Neural cell (in vitro differentiated cells): ENCODE measurements around the gene POLR2H. TPM values are rescaled to one million over a fixed set of nuclear protein-coding genes. Genes with fewer than 3 reads are reported as not detected.

Source experiments
- H2AFZ ChIP-seq: fragments of 200-600, 300-800 bp; sonication (generic), shearing (Covaris generic); 2 replicates; pipeline ENCODE4 v1.6.0; 2014; ENCODE audit warnings: low read depth, mild to moderate bottlenecking, antibody characterized with exemption, low read length, moderate library complexity
- H3F3A ChIP-seq: fragments of 200-600 bp; shearing (Covaris generic); 2 replicates; pipeline ENCODE4 v1.6.1; 2016; ENCODE audit warnings: mild to moderate bottlenecking, moderate library complexity, mixed read lengths, antibody characterized with exemption, low read length; ENCODE audit not compliant: insufficient read depth, poor library complexity, severe bottlenecking
- H3K27ac ChIP-seq: fragments of 200-600, 300-800 bp; sonication (generic), shearing (Covaris generic); 2 replicates; pipeline ENCODE4 v1.5.1; 2014; ENCODE audit warnings: mild to moderate bottlenecking, low read length, moderate library complexity
- H3K27me3 ChIP-seq: fragments of 300-800, 200-600 bp; sonication (generic), shearing (Covaris generic); 2 replicates; pipeline ENCODE4 v1.6.0; 2014; ENCODE audit warnings: mild to moderate bottlenecking, low read depth, low read length, moderate library complexity; ENCODE audit not compliant: insufficient read depth
- H3K36me3 ChIP-seq: fragments of 300-800, 200-600 bp; sonication (generic), shearing (Covaris generic); 2 replicates; pipeline ENCODE4 v1.5.1; 2014; ENCODE audit warnings: mild to moderate bottlenecking, antibody characterized with exemption, low read length, moderate library complexity; ENCODE audit not compliant: insufficient read depth
- H3K4me2 ChIP-seq: fragments of 300-800, 200-600 bp; sonication (generic), shearing (Covaris generic); 2 replicates; pipeline ENCODE4 v1.6.0; 2014; ENCODE audit warnings: mild to moderate bottlenecking, low read length
- H3K4me3 ChIP-seq: fragments of 300-800, 200-600 bp; sonication (generic), shearing (Covaris generic); 2 replicates; pipeline ENCODE4 v1.5.1; 2014; ENCODE audit warnings: mild to moderate bottlenecking, low read length, moderate library complexity
- H3K79me2 ChIP-seq: fragments of 200-600 bp; shearing (Covaris generic); replicated peaks from 2 replicates; pipeline ENCODE4 v1.6.0; 2014; ENCODE audit warnings: mild to moderate bottlenecking, low read length, moderate library complexity; ENCODE audit not compliant: insufficient read depth
- H3K9ac ChIP-seq: fragments of 300-800, 200-600 bp; sonication (generic), shearing (Covaris generic); 2 replicates; pipeline ENCODE4 v1.6.1; 2016; ENCODE audit warnings: mild to moderate bottlenecking, low read length, mixed read lengths
- H3K9me2 ChIP-seq: fragments of 200-600 bp; shearing (Covaris generic); 2 replicates; pipeline ENCODE4 v1.6.1; 2016; ENCODE audit warnings: mild to moderate bottlenecking, low read length, mixed read lengths; ENCODE audit not compliant: insufficient read depth
- H3K9me3 ChIP-seq: fragments of 200-600, 300-800 bp; sonication (generic), shearing (Covaris generic); 2 replicates; pipeline ENCODE4 v1.6.1; 2016; ENCODE audit warnings: mild to moderate bottlenecking, mixed run types, low read length, moderate library complexity, mixed read lengths
- H4K20me1 ChIP-seq: fragments of 200-600 bp; shearing (Covaris generic); 2 replicates; pipeline ENCODE4 v1.6.1; 2016; ENCODE audit warnings: mild to moderate bottlenecking, mixed run types; ENCODE audit not compliant: insufficient read depth
- EP300 ChIP-seq: fragments of 450-650 bp; conservative IDR thresholded peaks from 2 replicates; pipeline ENCODE4 v1.6.1; 2014; ENCODE audit warnings: antibody characterized with exemption, mild to moderate bottlenecking, moderate library complexity; ENCODE audit not compliant: poor library complexity, severe bottlenecking
- EZH2 ChIP-seq: fragments of 200-600, 300-800 bp; shearing (Covaris generic), sonication (generic); IDR thresholded peaks from 2 replicates; pipeline ENCODE4 v1.6.1; 2014; ENCODE audit warnings: antibody characterized with exemption, low read length, borderline replicate concordance, mild to moderate bottlenecking; ENCODE audit not compliant: insufficient read depth, poor library complexity, severe bottlenecking
- MXI1 ChIP-seq: fragments of 450-650 bp; conservative IDR thresholded peaks from 2 replicates; pipeline ENCODE4 v1.6.1; 2014; ENCODE audit warnings: antibody characterized with exemption, mild to moderate bottlenecking; ENCODE audit not compliant: poor library complexity, severe bottlenecking
- POLR2AphosphoS5 ChIP-seq: IDR thresholded peaks from 2 replicates; pipeline ENCODE4 v1.6.1; 2012
- RAD21 ChIP-seq: fragments of 450-650 bp; conservative IDR thresholded peaks from 2 replicates; pipeline ENCODE4 v1.6.1; 2014; ENCODE audit warnings: antibody characterized with exemption, mild to moderate bottlenecking, moderate library complexity
- SMC3 ChIP-seq: fragments of 450-650 bp; conservative IDR thresholded peaks from 2 replicates; pipeline ENCODE4 v1.6.1; 2014; ENCODE audit warnings: antibody characterized with exemption, mild to moderate bottlenecking, moderate library complexity; ENCODE audit not compliant: poor library complexity
- TAF1 ChIP-seq: IDR thresholded peaks from 2 replicates; pipeline ENCODE4 v1.6.1; 2012; ENCODE audit warnings: low read depth
- polyA plus RNA-seq: library from polyadenylated mRNA; depleted of rRNA; stranded (reverse); fragments of >200 nt; gene quantifications from 2 replicates; pipeline ENCODE4 v1.2.3, GENCODE V29; 2014
- TF ChIP-seq, protein P1 (sequence below): IDR thresholded peaks from 2 replicates; pipeline ENCODE4 v1.6.1; 2012; ENCODE audit warnings: borderline replicate concordance
- TF ChIP-seq, protein P2 (sequence below): fragments of 450-650 bp; IDR thresholded peaks from 2 replicates; pipeline ENCODE4 v1.5.1; 2014; ENCODE audit warnings: antibody characterized with exemption, mild to moderate bottlenecking, moderate library complexity; ENCODE audit not compliant: poor library complexity, severe bottlenecking

POLR2H gene
- polyA plus RNA-seq, 1 donor from 2014 or later, result 185 TPM

- Histone ChIP-seq H3K4me2 (no peak overlapping the region), H3K79me2 (peaks cover 21% of the 10 kb centered on the region), H3K4me3 (no peak overlapping the region), H3K36me3 (peaks cover 4% of the 10 kb centered on the region), H4K20me1 (no peaks in the 10 kb centered on the region), H3K27me3 (no peaks in the 10 kb centered on the region), H3K9me2 (no peaks in the 10 kb centered on the region), H3K9ac (no peak overlapping the region), H3K27ac (no peak overlapping the region), H3F3A (no peaks in the 10 kb centered on the region), H3K9me3 (no peaks in the 10 kb centered on the region), H2AFZ (no peak overlapping the region)
- TF ChIP-seq EZH2, result no peak
- no peak for TF ChIP-seq TAF1
- TF ChIP-seq, protein P1, sequence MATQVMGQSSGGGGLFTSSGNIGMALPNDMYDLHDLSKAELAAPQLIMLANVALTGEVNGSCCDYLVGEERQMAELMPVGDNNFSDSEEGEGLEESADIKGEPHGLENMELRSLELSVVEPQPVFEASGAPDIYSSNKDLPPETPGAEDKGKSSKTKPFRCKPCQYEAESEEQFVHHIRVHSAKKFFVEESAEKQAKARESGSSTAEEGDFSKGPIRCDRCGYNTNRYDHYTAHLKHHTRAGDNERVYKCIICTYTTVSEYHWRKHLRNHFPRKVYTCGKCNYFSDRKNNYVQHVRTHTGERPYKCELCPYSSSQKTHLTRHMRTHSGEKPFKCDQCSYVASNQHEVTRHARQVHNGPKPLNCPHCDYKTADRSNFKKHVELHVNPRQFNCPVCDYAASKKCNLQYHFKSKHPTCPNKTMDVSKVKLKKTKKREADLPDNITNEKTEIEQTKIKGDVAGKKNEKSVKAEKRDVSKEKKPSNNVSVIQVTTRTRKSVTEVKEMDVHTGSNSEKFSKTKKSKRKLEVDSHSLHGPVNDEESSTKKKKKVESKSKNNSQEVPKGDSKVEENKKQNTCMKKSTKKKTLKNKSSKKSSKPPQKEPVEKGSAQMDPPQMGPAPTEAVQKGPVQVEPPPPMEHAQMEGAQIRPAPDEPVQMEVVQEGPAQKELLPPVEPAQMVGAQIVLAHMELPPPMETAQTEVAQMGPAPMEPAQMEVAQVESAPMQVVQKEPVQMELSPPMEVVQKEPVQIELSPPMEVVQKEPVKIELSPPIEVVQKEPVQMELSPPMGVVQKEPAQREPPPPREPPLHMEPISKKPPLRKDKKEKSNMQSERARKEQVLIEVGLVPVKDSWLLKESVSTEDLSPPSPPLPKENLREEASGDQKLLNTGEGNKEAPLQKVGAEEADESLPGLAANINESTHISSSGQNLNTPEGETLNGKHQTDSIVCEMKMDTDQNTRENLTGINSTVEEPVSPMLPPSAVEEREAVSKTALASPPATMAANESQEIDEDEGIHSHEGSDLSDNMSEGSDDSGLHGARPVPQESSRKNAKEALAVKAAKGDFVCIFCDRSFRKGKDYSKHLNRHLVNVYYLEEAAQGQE, result no peak
- no peak for TF ChIP-seq MXI1
- no peak for TF ChIP-seq RAD21
- no peak for TF ChIP-seq POLR2AphosphoS5
- TF ChIP-seq, protein P2, sequence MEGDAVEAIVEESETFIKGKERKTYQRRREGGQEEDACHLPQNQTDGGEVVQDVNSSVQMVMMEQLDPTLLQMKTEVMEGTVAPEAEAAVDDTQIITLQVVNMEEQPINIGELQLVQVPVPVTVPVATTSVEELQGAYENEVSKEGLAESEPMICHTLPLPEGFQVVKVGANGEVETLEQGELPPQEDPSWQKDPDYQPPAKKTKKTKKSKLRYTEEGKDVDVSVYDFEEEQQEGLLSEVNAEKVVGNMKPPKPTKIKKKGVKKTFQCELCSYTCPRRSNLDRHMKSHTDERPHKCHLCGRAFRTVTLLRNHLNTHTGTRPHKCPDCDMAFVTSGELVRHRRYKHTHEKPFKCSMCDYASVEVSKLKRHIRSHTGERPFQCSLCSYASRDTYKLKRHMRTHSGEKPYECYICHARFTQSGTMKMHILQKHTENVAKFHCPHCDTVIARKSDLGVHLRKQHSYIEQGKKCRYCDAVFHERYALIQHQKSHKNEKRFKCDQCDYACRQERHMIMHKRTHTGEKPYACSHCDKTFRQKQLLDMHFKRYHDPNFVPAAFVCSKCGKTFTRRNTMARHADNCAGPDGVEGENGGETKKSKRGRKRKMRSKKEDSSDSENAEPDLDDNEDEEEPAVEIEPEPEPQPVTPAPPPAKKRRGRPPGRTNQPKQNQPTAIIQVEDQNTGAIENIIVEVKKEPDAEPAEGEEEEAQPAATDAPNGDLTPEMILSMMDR, result no peak
- no peak for TF ChIP-seq EP300
- no peak for TF ChIP-seq SMC3
These were observed 39.8 kb upstream of the POLR2H start for GRCh38 chr3:184321666-184322065.

DNA sequence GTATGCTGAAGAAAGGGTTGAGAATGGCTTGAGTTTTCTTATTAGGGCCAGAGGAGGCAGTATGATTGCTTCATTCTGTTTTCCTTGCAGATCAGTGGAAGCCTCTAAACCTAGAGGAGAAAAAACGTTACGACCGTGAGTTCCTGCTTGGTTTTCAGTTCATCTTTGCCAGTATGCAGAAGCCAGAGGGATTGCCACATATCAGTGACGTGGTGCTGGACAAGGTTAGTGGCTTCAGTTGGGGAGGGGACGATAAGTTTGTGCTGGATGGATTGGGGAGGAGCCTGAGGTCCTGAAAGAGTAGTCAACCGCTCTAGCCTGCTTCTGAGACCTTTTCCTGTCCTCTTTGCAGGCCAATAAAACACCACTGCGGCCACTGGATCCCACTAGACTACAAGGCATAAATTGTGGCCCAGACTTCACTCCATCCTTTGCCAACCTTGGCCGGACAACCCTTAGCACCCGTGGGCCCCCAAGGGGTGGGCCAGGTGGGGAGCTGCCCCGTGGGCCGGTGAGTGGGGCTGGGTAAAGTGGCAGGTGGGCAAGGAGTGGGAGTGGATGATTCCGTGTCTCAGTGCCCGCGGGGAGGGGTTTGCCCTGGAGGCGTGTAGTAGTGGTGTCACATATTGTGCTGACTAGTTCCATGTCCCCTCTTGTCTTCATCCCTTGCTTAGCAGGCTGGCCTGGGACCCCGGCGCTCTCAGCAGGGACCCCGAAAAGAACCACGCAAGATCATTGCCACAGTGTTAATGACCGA, 38.6 kb upstream of the POLR2H start:
- H3K36me3 ChIP-seq, result peaks cover 4% of the 10 kb centered on the region
- peaks cover 11% of the 10 kb centered on the region for H3K79me2 ChIP-seq
- no peaks in the 10 kb centered on the region for H4K20me1 ChIP-seq
- no peaks in the 10 kb centered on the region for H3K9me2 ChIP-seq
- H3K27ac ChIP-seq, result no peak overlapping the region
- TF ChIP-seq POLR2AphosphoS5 (no peak), TAF1 (no peak), EZH2 (no peak)
- TF ChIP-seq, protein P1, result no peak
- no peak overlapping the region for H3K9ac ChIP-seq
- no peaks in the 10 kb centered on the region for H3K9me3 ChIP-seq
- H3K4me3 ChIP-seq, result no peak overlapping the region
- H3K27me3 ChIP-seq, result no peaks in the 10 kb centered on the region
- H3F3A ChIP-seq, result no peaks in the 10 kb centered on the region
- no peak overlapping the region for H3K4me2 ChIP-seq
- no peak overlapping the region for H2AFZ ChIP-seq
